Choroid plexus epithelial cell (primary cell): ENCODE measurements around the gene ANK3.

Experiments
- DNase-seq: peaks from one replicate; pipeline ENCODE4 v3.0.0-alpha.2; 2010; ENCODE audit warnings: low read depth
- H3K4me3 ChIP-seq: 2 replicates; pipeline ENCODE4 v1.5.1; 2011; ENCODE audit warnings: low read depth, mild to moderate bottlenecking, control low read depth, low read length, moderate library complexity
- CTCF ChIP-seq: conservative IDR thresholded peaks from 2 replicates; pipeline ENCODE4 v1.5.1; 2011; ENCODE audit warnings: low read depth, mild to moderate bottlenecking, control low read depth, inconsistent platforms, low read length, moderate library complexity

The ANK3 gene

GRCh38 chr10:60414111-60414510 is 24.4 kb upstream of the ANK3 start:
- H3K4me3 ChIP-seq = no peak overlapping the region
- no peak for DNase-seq
- no peak for TF ChIP-seq CTCF

- no peak for DNase-seq
- TF ChIP-seq CTCF = no peak
- H3K4me3 ChIP-seq = no peak overlapping the region
Measured at GRCh38 chr10:60413306-60414012, 23.8 kb upstream of the ANK3 start.

GRCh38 chr10:60410970-60411369 is 21.3 kb upstream of the ANK3 start:
- no peak for TF ChIP-seq CTCF
- no peak for DNase-seq
- no peak overlapping the region for H3K4me3 ChIP-seq

- no peak for DNase-seq
- TF ChIP-seq CTCF = no peak
Measured at GRCh38 chr10:60409202-60409601, 19.5 kb upstream of the ANK3 start.

GRCh38 chr10:60406182-60406581 is 16.5 kb upstream of the ANK3 start:
- no peak for TF ChIP-seq CTCF
- H3K4me3 ChIP-seq = no peak overlapping the region
- DNase-seq = no peak

More at GRCh38 chr10:60409202-60409601, 19.5 kb upstream of the ANK3 start:
- no peak overlapping the region for H3K4me3 ChIP-seq

DNA sequence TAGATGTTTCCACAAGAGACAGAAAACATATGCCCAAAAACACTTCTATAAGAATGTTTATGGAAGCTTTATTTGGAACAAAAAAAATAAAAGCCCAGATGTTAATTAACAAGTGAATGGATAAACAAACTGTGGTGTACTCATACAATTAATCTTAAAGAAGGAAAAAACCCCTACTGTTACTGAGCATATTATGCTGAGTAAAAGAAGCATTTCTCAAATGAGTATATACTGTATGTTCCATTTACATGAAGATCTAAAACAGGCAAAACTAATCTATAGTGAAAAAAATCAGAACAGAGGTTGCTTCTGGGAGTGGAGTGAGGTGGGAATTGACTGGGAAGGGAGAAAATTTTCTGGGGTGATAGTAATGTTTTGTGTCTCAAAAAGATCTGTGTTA is 15.5 kb upstream of the ANK3 start:
- no peak overlapping the region for H3K4me3 ChIP-seq
- DNase-seq = no peak
- TF ChIP-seq CTCF = no peak

- no peak for DNase-seq
- no peak for TF ChIP-seq CTCF
- no peak overlapping the region for H3K4me3 ChIP-seq
Measured at GRCh38 chr10:60403168-60403873, 13.6 kb upstream of the ANK3 start.
